ENCODE results near the gene ZNF862.
"Not testable (repeated sequence)": the region's sequence is repeated elsewhere in the genome, so short reads cannot be mapped to it uniquely, and the experiment has no call there.

Gene ZNF862

DNA sequence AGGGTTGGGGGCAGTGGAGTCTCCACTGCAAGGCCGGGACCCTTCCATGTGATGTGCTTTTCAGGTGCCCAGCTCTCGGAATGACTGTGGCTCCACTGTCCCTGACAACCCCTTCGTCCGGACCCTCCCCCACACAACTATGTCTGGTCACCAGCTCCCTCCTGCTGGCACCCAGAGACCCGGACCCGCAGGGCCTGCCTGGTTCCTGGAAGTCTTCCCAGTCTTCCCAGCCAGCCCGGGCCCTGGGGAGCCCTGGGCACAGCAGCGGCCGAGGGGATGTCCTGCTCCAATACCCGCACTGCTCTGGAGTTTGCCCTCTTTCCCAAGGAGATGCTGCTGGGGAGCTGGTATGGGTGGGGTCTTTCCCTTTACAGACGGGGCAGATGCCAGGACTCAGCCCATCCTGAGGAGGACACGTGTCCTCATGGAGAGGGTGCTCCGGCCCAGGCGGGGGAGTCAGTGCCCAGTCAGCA is 41.1 kb downstream of the ZNF862 start:
- in situ Hi-C loops (cut with MboI; ENCODE audit: low sequenced_read_pairs), result no loop called here

DNA sequence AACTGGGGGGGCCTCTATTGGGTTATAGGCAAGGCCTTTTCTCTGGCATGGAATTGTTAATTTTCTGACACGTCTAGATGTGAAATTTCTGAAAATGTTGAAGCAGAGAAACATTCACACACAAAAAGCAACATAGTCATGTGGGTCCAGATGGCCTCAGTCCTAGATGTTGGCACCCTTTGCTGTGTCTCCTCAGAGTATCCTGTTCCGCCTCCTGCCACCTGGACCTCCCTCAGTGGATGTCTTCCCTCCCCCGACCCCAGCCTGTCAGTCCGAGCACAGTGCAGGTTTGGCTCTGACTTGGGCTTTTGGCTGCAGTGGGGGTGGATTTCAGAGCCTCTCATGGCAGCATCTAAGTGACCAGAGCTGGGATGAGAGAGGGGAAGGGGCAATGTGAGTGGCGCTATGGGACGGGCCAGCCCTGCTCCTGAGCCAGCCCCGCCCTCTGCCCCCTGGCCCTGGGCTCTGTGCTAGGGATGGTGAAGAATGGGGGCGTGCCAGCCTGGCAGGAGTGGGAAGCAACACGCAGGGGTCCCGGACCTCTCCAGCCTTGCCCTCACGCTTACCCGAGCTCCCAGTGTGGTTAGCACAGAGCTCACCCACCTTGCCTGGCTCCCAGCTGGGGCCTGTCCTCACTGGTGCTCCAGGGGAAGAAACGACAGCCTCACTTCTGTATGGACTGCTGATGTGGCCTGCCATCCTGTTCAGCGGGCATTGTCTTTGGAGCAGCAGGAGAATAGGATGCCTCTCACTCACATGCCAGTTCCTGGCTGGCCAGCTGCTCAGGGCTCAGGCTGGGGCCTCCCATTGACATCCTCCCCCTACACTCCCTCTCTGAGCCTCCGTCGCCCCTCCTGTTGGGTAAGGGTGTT is 41.8 kb downstream of the ZNF862 start:
- in situ Hi-C loops (cut with MboI; ENCODE audit: low sequenced_read_pairs), result no loop called here

DNA sequence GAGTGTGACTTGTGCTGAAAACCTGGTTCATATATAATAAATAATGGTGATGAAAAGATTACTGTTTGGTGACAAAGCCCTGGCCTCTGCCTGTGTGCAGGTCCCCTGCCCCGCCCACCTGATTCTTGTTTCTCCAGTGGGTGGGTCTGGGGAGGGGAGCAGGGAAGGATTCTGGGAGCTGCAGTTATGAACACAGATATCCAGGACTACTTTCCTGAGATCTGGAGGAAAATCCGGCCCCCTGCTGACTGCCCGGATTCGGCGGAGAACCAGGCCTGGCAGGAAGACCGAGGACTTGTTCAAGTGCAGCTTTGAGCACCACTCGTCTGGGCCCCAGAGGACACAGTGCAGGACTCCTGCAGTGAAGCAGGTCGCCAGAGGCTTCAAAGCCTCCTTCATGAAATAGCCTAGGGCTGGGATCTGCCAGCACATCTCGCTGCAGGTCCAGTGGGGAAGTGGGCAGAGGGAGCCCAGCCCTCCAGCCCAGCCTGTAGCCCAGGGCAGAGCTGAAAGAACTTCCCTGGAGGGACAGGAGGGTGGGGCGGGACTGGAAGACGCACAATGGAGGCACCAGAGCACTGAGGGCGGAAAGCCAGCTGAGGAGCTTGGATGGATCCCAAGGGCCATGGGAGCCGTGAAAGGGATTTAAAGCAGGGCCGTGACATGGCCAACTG is 42.6 kb downstream of the ZNF862 start:
- in situ Hi-C loops (cut with MboI; ENCODE audit: low sequenced_read_pairs), result no loop called here

GRCh38 chr7:149881328-149882247 is 43.4 kb downstream of the ZNF862 start:
- in situ Hi-C loops (cut with MboI; ENCODE audit: low sequenced_read_pairs), result no loop called here

DNA sequence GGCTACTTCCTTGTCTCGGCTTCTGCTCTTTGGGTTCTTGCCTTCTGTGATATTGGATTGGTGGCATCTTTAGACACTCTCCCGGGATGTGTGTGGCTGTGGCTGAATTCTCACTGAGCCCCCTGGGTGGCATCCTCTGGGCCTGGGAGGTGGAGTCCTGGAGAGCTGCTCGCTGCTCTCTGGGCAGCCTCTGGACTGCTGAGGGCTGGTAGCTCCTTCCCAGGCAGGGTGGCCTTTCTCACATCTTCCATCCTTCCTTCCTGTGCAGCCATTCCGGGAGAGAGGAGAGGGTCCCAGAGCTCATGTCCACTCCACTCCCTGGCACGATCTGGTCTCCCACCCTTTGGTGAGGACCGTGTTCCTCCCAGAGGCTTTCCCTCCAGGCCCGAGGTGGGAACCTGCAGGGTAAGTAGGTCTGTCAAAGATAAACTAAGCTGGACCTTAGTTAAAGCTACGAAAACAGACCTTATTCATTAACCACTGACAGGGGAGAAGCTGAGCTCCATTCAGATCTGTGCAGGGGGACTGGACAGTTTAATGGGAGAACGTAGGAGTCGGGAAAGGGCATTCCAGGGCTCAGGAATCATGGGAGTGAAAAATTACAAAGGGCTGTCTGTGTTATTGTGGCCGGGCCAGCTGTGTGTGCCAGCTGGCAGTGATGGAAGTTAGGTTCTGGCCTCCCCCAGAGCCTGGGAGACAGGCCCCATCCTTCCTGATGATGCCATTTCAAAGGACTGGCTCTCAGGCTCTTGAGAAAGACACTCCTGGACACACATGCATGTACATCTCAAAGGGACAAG is 44.3 kb downstream of the ZNF862 start:
- in situ Hi-C loops (cut with MboI; ENCODE audit: low sequenced_read_pairs), result no loop called here

DNA sequence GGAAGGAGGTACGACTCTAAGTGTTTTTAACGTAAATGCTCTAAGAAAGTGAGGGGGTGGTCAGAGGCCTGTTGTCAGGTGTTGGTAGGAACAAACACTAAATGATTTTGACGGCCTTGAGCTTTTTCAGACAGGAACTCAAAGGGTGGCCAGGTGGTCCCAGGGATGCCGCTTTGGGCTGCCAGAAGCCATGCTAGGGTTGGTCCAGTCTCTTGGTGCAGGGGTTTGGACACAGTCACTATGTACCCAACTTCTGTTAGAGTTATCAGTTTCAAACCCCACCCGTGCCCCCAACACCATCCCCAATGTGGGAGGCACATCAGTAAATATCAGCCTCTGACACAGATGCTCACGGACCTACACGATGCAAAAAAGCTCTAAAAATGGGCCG is 44.9 kb downstream of the ZNF862 start:
- in situ Hi-C loops (cut with MboI; ENCODE audit: low sequenced_read_pairs), result no loop called here

- in situ Hi-C loops (cut with MboI; ENCODE audit: low sequenced_read_pairs), result no loop called here
Measured at GRCh38 chr7:149883452-149883861, 45.3 kb downstream of the ZNF862 start.

- in situ Hi-C loops (cut with MboI; ENCODE audit: low sequenced_read_pairs), result no loop called here
Measured at GRCh38 chr7:149884016-149884415, 45.8 kb downstream of the ZNF862 start.

DNA sequence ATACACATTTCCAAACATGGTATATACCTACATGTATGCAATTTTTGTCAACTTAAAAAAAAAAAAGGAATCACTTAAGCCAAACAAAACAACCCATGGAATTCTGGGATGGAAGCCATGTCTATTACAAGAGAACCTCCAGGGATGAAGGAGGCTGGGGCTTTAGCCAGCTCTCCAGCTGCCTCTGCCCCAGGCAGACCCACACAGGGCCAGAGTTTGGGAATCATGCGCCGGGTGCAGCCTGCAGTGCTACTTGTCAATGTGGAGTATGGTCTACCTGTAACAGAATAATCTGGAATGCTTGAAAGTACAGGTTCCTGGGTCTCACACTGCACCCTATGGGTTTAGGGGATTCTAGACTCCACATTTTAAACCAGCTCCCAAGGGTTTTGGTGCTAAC is 46.4 kb downstream of the ZNF862 start:
- in situ Hi-C loops (cut with MboI; ENCODE audit: low sequenced_read_pairs), result no loop called here

DNA sequence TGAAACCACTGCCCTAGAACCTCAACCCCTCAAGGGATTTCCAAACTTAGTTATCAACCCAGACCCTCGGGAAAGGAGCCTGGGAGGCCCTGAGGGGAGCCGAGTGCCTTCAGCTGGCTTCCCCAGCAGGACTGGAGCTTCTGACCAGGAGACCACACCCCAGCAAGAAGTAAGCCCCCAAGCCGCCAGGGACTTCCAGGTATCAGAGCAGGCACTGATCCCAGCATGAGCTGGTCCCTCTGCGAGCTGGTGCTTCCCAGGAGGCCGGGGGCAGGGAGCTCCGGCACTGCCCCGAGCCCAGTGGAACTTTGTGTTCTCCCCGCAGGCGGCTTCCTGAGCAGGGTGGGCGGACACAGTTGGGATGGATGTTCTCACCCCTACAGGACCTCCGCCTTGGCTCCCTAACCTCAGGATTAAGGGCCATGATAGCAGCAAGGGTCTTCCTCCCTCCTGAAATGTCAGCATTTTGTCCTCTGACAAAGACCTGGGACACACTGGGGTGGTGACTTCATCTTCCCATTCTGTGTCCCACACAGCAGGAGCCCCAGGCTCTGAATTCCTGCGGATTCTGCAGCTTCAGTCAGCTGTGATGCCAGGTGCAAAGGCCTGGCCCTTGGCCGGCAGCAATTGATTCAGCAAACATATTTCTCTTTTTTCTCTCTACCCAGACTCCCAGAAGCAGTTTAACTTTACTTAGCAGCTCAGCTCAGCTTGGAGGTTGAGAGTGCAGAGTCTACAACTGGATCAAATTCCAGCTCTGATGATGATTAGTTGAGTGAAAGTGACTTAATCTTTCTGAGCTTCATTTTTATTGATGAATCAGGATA is 47.2 kb downstream of the ZNF862 start:
- in situ Hi-C loops (cut with MboI; ENCODE audit: low sequenced_read_pairs), result no loop called here

DNA sequence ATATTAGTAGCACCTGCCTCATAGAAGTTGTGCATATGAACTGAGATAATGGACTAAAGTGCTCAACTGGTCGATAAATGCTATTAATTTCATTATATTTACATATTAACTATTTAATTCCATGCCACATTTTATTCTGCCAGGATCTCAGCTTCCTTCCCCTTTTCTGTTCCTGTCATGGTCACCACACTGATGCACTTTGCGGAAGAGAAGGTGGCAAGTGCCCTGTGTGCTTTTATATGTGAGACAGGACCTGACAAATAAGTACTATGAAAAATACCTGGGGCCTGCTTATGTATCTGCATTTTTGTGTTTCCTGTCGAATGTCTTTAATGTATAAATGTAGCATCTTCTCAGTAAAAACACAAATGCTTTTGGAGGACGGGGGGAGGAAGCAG is 47.8 kb downstream of the ZNF862 start:
- in situ Hi-C loops (cut with MboI; ENCODE audit: low sequenced_read_pairs), result no loop called here

- in situ Hi-C loops (cut with MboI; ENCODE audit: low sequenced_read_pairs), result no loop called here
Measured at GRCh38 chr7:149887311-149887710, 49.1 kb downstream of the ZNF862 start.

DNA sequence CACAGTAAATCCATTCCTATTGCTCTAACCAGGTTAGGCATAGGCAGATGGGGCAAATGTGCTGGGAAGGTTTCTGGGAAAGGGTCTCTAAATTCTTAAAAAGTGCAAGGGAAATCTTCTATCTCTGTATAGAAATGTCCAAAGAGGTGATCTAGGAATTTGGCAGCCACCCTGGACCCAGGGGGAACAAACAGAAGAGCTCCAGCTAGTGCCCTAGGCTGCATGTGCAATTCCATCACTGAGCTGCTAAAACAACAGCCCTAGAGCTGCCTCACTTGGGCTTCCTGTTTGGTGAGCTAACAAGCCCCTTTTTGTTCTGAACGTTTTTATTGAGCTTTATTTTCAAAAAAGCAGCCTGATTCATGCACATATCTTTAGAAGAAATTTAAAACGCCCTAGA is 52.5 kb downstream of the ZNF862 start:
- in situ Hi-C loops (cut with MboI; ENCODE audit: low sequenced_read_pairs), result not testable (repeated sequence)

- in situ Hi-C loops (cut with MboI; ENCODE audit: low sequenced_read_pairs), result not testable (repeated sequence)
Measured at GRCh38 chr7:149894957-149895356, 56.8 kb downstream of the ZNF862 start.

- in situ Hi-C loops (cut with MboI; ENCODE audit: low sequenced_read_pairs), result not testable (repeated sequence)
Measured at GRCh38 chr7:149907776-149908376, 69.7 kb downstream of the ZNF862 start.

GRCh38 chr7:149910219-149910618 is 72.0 kb downstream of the ZNF862 start:
- in situ Hi-C loops (cut with MboI; ENCODE audit: low sequenced_read_pairs), result not testable (repeated sequence)

DNA sequence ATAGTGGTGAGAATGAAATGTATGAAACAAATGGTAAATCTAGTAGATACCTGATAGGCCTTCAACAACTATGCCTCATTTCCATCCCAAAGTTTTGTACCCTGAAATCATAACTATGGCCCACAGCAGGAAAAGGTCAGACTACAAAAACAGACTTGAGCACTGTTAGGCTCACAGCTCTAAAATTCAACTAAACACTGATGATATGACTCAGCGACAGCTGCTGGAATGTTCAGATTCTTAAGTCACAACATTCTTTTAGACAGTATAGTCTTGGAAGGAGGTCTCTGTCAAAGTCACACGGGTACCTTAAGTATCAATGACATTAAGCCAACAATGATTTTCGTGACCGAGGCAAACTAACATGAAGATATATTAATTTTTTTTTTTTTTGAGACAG is 74.0 kb downstream of the ZNF862 start:
- in situ Hi-C loops (cut with MboI; ENCODE audit: low sequenced_read_pairs), result not testable (repeated sequence)

Measured in HL-60/S4 (cell line).